ES-I3 (cell line): Measurements from ENCODE around the gene GTF3C5.
"Not testable (repeated sequence)": the region's sequence is repeated elsewhere in the genome, so short reads cannot be mapped to it uniquely, and the experiment has no call there.

Source experiments
- H3K36me3 ChIP-seq: 2 replicates; pipeline ENCODE4 v1.6.1; 2013; ENCODE audit warnings: mild to moderate bottlenecking, low read length, control low read depth, moderate library complexity; ENCODE audit not compliant: insufficient read depth
- H3K4me1 ChIP-seq: 2 replicates; pipeline ENCODE4 v1.6.1; 2013; ENCODE audit warnings: mild to moderate bottlenecking, control low read depth, low read length; ENCODE audit not compliant: insufficient read depth
- H3K9ac ChIP-seq: 2 replicates; pipeline ENCODE4 v1.6.1; 2013; ENCODE audit warnings: low read depth, mild to moderate bottlenecking, low read length, moderate library complexity
- H3K9me3 ChIP-seq: 2 replicates; pipeline ENCODE4 v1.6.1; 2013; ENCODE audit warnings: mild to moderate bottlenecking, low read length, moderate library complexity; ENCODE audit not compliant: control insufficient read depth, insufficient read depth

GTF3C5 gene

DNA sequence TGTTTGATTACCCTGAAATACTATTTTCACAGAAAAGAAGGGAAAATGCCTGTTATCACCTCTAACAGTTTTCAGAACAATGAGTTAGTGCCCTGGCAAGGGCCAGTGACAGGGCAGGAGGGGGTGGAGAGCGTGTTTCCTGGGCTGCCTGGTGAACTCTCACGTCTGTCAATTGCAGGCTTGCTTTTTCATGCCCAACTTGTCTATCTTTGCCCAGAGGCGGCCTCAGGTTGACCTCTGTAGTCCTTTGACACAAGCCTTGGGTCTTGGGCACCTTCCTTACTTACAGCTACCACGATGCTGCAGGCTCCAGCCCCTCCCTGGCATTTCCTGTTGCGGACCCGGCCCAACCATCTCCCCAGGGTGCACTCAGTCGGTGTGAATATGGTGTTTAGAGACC lies 28.8 kb downstream of the GTF3C5 start:
- Histone ChIP-seq H3K4me1 (peaks cover 22% of the 10 kb centered on the region), H3K9ac (no peak overlapping the region), H3K9me3 (no peaks in the 10 kb centered on the region), H3K36me3 (peaks cover 12% of the 10 kb centered on the region; the same call in 1 of the 2 replicates)

DNA sequence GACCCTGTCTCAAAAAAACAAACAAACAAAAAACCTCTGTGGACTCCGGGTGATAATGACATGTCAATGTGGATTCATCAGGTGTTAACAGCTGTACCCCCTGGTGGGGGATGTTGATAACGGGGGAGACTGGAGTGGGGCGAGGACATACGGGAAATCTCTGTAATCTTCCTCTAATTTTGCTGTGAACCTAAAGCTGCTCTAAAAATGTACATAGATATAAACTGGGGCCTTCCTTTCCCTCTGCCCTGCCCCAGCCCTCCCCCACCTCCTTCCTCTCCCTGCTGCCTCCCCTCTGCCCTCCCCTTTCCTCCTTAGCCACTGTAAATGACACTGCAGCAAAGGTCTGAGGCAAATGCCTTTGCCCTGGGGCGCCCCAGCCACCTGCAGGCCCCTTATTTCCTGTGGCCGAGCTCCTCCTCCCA lies 29.6 kb downstream of the GTF3C5 start:
- Histone ChIP-seq H3K9me3 (no peaks in the 10 kb centered on the region), H3K4me1 (peaks cover 22% of the 10 kb centered on the region), H3K36me3 (peaks cover 10% of the 10 kb centered on the region; the same call in 1 of the 2 replicates), H3K9ac (no peak overlapping the region)

DNA sequence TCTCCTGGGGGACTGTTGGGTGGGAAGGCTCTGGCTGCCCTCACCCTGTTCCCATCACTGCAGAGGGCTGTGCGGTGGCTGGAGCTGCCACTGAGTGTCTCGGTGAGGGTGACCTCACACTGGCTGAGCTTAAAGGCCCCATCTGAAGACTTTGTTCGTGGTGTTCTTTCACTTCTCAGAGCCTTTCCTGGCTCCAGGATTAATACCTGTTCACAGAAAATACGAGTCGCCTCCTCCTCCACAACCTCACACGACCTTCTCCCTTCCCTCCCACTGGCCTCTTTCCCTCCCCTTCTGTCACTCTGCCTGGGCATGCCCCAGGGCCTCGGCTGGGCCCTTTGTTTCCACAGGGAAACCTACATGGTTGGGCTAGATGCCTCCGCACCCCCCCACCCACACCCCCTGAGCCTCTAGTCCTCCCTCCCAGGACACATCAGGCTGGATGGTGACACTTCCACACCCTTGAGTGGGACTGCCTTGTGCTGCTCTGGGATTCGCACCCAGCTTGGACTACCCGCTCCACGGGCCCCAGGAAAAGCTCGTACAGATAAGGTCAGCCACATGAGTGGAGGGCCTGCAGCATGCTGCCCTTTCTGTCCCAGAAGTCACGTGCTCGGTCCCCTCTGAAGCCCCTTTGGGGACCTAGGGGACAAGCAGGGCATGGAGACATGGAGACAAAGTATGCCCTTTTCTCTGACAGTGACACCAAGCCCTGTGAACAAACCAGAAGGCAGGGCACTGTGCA lies 30.4 kb downstream of the GTF3C5 start:
- H3K9me3 ChIP-seq, H3K36me3 ChIP-seq, H3K9ac ChIP-seq: not testable (repeated sequence)
- H3K4me1 ChIP-seq: peaks cover 22% of the 10 kb centered on the region

DNA sequence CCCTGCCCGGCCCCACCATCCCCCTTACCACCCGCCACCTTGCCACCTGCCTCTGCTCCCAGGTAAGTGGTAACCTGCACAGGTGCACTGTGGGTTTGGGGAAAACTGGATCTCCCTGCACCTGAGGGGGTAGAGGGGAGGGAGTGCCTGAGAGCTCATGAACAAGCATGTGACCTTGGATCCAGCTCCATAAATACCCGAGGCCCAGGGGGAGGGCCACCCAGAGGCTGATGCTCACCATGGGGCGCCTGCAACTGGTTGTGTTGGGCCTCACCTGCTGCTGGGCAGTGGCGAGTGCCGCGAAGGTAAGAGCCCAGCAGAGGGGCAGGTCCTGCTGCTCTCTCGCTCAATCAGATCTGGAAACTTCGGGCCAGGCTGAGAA lies 31.0 kb downstream of the GTF3C5 start, which contains the start of gene CEL:
Gene CEL (plus strand): TSS at position 218 of the 382 bp plus-strand sequence. CDS start 22 bp downstream, at position 240.
- not testable (repeated sequence) for H3K36me3 ChIP-seq
- peaks cover 22% of the 10 kb centered on the region for H3K4me1 ChIP-seq

DNA sequence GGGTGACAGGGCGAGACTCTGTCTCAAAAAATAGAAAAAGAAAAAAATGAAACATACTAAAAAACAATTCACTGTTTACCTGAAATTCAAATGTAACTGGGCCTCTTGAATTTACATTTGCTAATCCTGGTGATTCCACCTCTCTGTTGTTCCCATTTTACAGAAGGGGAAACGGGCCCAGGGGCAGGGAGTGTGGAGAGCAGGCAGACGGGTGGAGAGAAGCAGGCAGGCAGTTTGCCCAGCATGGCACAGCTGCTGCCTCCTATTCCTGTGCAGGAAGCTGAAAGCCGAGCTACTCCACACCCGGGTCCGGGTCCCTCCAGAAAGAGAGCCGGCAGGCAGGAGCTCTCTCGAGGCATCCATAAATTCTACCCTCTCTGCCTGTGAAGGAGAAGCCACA lies 31.8 kb downstream of the GTF3C5 start:
- not testable (repeated sequence) for H3K9ac ChIP-seq, H3K36me3 ChIP-seq, H3K9me3 ChIP-seq
- peaks cover 22% of the 10 kb centered on the region for H3K4me1 ChIP-seq

More for the DNA sequence above, 31.0 kb downstream of the GTF3C5 start, which contains the start of gene CEL:
- H3K9ac ChIP-seq, H3K9me3 ChIP-seq: not testable (repeated sequence)

DNA sequence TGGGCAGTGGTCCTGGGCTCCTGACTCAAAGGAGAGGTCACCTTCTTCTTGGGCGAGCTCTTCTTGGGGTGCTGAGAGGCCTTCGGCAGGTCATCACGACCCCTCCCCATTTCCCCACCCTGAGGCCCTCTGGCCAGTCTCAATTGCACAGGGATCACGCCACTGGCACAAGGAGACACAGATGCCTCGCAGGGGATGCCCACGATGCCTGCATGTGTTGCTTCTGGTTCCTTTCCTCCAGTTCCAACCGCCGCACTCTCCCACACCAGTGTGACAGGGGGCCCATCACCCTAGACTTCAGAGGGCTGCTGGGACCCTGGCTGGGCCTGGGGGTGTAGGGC lies 32.3 kb downstream of the GTF3C5 start:
- Histone ChIP-seq H3K9ac (no peak overlapping the region), H3K9me3 (no peaks in the 10 kb centered on the region), H3K4me1 (peaks cover 22% of the 10 kb centered on the region), H3K36me3 (no peaks in the 10 kb centered on the region)

DNA sequence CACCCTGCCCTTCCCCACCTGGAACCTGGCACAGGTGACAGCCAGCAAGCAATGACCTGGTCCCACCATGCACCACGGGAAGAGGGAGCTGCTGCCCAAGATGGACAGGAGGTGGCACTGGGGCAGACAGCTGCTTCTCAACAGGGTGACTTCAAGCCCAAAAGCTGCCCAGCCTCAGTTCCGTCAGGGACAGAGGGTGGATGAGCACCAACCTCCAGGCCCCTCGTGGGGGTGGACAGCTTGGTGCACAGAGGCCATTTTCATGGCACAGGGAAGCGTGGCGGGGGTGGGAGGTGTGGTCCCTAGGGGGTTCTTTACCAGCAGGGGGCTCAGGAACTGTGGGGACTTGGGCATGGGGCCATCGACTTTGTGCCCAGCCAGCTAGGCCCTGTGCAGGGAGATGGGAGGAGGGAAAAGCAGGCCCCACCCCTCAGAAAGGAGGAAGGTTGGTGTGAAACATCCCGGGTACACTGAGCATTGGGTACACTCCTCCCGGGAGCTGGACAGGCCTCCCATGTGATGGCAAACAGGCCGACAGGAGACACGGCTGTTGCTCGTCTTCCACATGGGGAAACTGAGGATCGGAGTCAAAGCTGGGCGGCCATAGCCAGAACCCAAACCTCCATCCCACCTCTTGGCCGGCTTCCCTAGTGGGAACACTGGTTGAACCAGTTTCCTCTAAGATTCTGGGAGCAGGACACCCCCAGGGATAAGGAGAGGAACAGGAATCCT lies 32.9 kb downstream of the GTF3C5 start:
- Histone ChIP-seq H3K9me3 (no peaks in the 10 kb centered on the region), H3K36me3 (no peaks in the 10 kb centered on the region), H3K9ac (no peak overlapping the region), H3K4me1 (peaks cover 22% of the 10 kb centered on the region)

DNA sequence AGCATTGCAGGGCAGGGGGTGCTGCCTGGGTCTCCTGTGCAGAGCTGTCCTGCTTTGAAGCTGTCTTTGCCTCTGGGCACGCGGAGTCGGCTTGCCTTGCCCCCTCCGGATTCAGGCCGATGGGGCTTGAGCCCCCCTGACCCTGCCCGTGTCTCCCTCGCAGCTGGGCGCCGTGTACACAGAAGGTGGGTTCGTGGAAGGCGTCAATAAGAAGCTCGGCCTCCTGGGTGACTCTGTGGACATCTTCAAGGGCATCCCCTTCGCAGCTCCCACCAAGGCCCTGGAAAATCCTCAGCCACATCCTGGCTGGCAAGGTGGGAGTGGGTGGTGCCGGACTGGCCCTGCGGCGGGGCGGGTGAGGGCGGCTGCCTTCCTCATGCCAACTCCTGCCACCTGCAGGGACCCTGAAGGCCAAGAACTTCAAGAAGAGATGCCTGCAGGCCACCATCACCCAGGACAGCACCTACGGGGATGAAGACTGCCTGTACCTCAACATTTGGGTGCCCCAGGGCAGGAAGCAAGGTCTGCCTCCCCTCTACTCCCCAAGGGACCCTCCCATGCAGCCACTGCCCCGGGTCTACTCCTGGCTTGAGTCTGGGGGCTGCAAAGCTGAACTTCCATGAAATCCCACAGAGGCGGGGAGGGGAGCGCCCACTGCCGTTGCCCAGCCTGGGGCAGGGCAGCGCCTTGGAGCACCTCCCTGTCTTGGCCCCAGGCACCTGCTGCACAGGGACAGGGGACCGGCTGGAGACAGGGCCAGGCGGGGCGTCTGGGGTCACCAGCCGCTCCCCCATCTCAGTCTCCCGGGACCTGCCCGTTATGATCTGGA lies 33.7 kb downstream of the GTF3C5 start:
- H3K9me3 ChIP-seq: no peaks in the 10 kb centered on the region
- H3K36me3 ChIP-seq: no peaks in the 10 kb centered on the region
- no peak overlapping the region for H3K9ac ChIP-seq
- H3K4me1 ChIP-seq: peaks cover 15% of the 10 kb centered on the region

DNA sequence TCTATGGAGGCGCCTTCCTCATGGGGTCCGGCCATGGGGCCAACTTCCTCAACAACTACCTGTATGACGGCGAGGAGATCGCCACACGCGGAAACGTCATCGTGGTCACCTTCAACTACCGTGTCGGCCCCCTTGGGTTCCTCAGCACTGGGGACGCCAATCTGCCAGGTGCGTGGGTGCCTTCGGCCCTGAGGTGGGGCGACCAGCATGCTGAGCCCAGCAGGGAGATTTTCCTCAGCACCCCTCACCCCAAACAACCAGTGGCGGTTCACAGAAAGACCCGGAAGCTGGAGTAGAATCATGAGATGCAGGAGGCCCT lies 34.2 kb downstream of the GTF3C5 start:
- no peaks in the 10 kb centered on the region for H3K36me3 ChIP-seq
- peaks cover 10% of the 10 kb centered on the region for H3K4me1 ChIP-seq
- H3K9ac ChIP-seq: no peak overlapping the region
- H3K9me3 ChIP-seq: no peaks in the 10 kb centered on the region

DNA sequence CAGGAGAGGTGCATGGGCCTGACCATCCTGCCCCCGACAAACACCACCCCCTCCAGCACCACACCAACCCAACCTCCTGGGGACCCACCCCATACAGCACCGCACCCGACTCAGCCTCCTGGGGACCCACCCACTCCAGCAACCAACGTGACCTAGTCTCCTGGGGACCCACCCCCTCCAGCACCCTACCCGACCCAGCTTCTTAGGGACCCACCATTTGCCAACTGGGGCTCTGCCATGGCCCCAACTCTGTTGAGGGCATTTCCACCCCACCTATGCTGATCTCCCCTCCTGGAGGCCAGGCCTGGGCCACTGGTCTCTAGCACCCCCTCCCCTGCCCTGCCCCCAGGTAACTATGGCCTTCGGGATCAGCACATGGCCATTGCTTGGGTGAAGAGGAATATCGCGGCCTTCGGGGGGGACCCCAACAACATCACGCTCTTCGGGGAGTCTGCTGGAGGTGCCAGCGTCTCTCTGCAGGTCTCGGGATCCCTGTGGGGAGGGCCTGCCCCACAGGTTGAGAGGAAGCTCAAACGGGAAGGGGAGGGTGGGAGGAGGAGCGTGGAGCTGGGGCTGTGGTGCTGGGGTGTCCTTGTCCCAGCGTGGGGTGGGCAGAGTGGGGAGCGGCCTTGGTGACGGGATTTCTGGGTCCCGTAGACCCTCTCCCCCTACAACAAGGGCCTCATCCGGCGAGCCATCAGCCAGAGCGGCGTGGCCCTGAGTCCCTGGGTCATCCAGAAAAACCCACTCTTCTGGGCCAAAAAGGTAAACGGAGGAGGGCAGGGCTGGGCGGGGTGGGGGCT lies 35.6 kb downstream of the GTF3C5 start:
- Histone ChIP-seq H3K9ac (no peak overlapping the region), H3K4me1 (peaks cover 2% of the 10 kb centered on the region; the same call in 1 of the 2 replicates), H3K36me3 (no peaks in the 10 kb centered on the region), H3K9me3 (no peaks in the 10 kb centered on the region)

DNA sequence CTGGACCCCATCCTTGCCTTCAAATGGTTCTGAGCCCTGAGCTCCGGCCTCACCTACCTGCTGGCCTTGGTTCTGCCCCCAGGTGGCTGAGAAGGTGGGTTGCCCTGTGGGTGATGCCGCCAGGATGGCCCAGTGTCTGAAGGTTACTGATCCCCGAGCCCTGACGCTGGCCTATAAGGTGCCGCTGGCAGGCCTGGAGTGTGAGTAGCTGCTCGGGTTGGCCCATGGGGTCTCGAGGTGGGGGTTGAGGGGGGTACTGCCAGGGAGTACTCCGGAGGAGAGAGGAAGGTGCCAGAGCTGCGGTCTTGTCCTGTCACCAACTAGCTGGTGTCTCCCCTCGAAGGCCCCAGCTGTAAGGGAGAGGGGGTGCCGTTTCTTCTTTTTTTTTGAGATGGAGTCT lies 36.2 kb downstream of the GTF3C5 start:
- no peak overlapping the region for H3K9ac ChIP-seq
- no peaks in the 10 kb centered on the region for H3K36me3 ChIP-seq
- H3K9me3 ChIP-seq: no peaks in the 10 kb centered on the region
- H3K4me1 ChIP-seq: no peaks in the 10 kb centered on the region

DNA sequence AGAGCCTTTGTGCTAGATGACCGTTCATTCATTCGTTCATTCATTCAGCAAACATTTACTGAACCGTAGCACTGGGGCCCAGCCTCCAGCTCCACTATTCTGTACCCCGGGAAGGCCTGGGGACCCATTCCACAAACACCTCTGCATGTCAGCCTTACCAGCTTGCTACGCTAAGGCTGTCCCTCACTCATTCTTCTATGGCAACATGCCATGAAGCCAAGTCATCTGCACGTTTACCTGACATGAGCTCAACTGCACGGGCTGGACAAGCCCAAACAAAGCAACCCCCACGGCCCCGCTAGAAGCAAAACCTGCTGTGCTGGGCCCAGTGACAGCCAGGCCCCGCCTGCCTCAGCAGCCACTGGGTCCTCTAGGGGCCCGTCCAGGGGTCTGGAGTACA lies 37.0 kb downstream of the GTF3C5 start:
- Histone ChIP-seq H3K4me1 (no peaks in the 10 kb centered on the region), H3K9me3 (no peaks in the 10 kb centered on the region), H3K9ac (no peak overlapping the region), H3K36me3 (no peaks in the 10 kb centered on the region)

DNA sequence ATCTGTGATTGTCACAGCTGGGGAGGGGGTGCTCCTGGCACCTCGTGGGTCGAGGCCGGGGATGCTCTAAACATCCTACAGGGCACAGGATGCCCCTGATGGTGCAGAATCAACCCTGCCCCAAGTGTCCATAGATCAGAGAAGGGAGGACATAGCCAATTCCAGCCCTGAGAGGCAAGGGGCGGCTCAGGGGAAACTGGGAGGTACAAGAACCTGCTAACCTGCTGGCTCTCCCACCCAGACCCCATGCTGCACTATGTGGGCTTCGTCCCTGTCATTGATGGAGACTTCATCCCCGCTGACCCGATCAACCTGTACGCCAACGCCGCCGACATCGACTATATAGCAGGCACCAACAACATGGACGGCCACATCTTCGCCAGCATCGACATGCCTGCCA lies 37.6 kb downstream of the GTF3C5 start:
- not testable (repeated sequence) for H3K9ac ChIP-seq, H3K9me3 ChIP-seq, H3K36me3 ChIP-seq, H3K4me1 ChIP-seq

DNA sequence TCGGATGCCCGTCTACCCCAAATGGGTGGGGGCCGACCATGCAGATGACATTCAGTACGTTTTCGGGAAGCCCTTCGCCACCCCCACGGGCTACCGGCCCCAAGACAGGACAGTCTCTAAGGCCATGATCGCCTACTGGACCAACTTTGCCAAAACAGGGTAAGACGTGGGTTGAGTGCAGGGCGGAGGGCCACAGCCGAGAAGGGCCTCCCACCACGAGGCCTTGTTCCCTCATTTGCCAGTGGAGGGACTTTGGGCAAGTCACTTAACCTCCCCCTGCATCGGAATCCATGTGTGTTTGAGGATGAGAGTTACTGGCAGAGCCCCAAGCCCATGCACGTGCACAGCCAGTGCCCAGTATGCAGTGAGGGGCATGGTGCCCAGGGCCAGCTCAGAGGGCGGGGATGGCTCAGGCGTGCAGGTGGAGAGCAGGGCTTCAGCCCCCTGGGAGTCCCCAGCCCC lies 39.7 kb downstream of the GTF3C5 start:
- H3K9ac ChIP-seq, H3K9me3 ChIP-seq, H3K4me1 ChIP-seq, H3K36me3 ChIP-seq: not testable (repeated sequence)
